ENCODE measurements around the gene ZNF573.

ZNF573 gene

DNA sequence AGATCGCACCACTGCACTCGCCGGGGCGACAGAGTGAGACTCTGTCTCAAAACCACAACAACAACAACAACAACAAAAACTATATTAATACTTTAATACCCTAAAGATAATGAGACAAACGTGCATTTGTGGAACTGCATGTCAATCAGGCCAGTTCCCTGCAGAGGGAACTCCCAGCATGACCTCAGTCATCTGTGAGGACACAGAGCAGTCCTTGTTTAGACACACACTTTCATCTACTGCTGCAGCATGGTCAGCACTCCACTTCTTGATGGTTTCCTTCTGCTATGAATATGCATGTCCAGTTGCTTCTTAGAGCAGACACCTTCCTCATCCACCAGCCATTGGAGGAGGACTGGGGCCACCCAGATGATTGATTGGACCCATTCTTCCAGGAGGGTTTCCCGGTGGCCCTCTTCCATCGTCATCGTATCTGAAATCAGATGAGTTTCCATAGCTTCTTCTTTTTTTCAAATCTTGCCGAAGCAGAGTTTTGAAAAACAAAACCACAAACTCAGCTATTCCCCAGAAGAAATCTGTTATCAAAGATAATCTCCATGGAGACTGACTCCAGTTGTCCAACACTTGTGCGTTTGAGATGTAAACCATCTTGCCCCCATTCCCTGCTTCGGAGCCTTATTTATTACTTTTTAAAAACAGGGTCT lies 86.3 kb downstream of the ZNF573 start:
- DNase-seq, result no peak

DNA sequence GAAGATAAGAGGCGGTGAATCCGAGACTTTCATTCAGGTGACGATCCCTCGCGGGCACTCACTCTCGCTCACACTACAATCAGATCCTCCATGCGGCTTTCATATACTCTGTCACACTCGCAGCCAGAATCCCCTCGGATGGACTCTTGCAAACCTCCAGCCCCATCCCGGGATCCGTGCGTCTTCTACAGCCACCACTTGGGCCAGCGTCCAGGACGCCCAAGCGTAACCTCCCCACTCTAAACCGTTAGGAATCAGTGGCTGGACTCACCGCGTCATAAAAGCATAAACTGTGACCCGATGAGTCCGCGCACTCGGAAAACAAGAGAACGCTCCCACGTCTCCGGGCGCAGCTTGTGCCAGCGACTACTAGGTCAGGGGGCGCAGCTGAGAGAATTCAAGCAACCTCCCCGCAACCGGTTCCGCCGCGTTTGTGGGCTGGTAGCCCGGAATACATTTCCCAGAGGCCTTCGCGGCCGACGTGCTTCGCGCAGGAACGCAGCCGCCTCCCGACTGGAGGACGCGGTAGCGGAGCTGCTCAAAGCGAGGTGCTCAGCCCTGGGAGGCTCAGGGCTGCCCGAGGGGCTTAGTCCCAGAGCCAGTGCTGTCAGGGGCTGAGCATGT lies 87.4 kb downstream of the ZNF573 start:
- DNase-seq, result no peak
